GM18951 (cell line): ENCODE measurements around the gene ZSWIM4.
"Not testable (repeated sequence)": the region's sequence is repeated elsewhere in the genome, so short reads cannot be mapped to it uniquely, and the experiment has no call there.

Source experiments
- POLR2A ChIP-seq: IDR thresholded peaks from 4 replicates; pipeline ENCODE4 v1.6.1; 2011; ENCODE audit warnings: mild to moderate bottlenecking; ENCODE audit not compliant: insufficient read length, insufficient read depth; ENCODE audit errors: extremely low read depth
- in situ Hi-C: fragments of 300-500 bp; cut with MboI; formaldehyde crosslinking; loops from one replicate; pipeline ENCODE4 v1.12.0; 2022; ENCODE audit warnings: low sequenced_read_pairs, mixed read lengths, inconsistent platforms; ENCODE audit not compliant: unreplicated experiment

Gene ZSWIM4

GRCh38 chr19:13794757-13795589 lies at the start of gene ZSWIM4:
TSS of gene ZSWIM4 (plus strand) at chr19:13795443. CDS start at chr19:13795649, 206 bp downstream.
- in situ Hi-C loops = no loop called here
- peak; percentile 39 for TF ChIP-seq POLR2A

- in situ Hi-C loops = no loop called here
- no peak for TF ChIP-seq POLR2A
Observed at GRCh38 chr19:13747098-13747453, 48.2 kb upstream of the ZSWIM4 start.

GRCh38 chr19:13748169-13748828 lies 46.9 kb upstream of the ZSWIM4 start:
- no peak for TF ChIP-seq POLR2A
- in situ Hi-C loops = no loop called here

GRCh38 chr19:13751436-13751835 lies 43.8 kb upstream of the ZSWIM4 start:
- TF ChIP-seq POLR2A = no peak
- in situ Hi-C loops = no loop called here

- in situ Hi-C loops = not testable (repeated sequence)
Observed at GRCh38 chr19:13753622-13754021, 41.6 kb upstream of the ZSWIM4 start.

GRCh38 chr19:13756210-13756609 lies 39.0 kb upstream of the ZSWIM4 start:
- in situ Hi-C loops = no loop called here
- TF ChIP-seq POLR2A = no peak

- TF ChIP-seq POLR2A = no peak
- in situ Hi-C loops = no loop called here
Observed at GRCh38 chr19:13757805-13758772, 37.2 kb upstream of the ZSWIM4 start.

GRCh38 chr19:13758795-13759194 lies 36.4 kb upstream of the ZSWIM4 start:
- TF ChIP-seq POLR2A = no peak
- in situ Hi-C loops = no loop called here

GRCh38 chr19:13761423-13761822 lies 33.8 kb upstream of the ZSWIM4 start:
- TF ChIP-seq POLR2A = no peak
- in situ Hi-C loops = no loop called here

- in situ Hi-C loops = no loop called here
- TF ChIP-seq POLR2A = no peak
Observed at GRCh38 chr19:13762635-13763235, 32.5 kb upstream of the ZSWIM4 start.

GRCh38 chr19:13763265-13763664 lies 32.0 kb upstream of the ZSWIM4 start:
- in situ Hi-C loops = no loop called here
- TF ChIP-seq POLR2A = no peak

- in situ Hi-C loops = no loop called here
- peak; percentile 78 for TF ChIP-seq POLR2A
Observed at GRCh38 chr19:13764101-13764807, 31.0 kb upstream of the ZSWIM4 start, which contains the start of gene MRI1. TSS of gene MRI1 (plus strand) at chr19:13764522. CDS start at chr19:13764589, 67 bp downstream.
